Caco-2 (cell line): ENCODE results near the gene NOL11. TPM values are rescaled to one million over a fixed set of nuclear protein-coding genes. Genes with fewer than 3 reads are reported as not detected.

Source experiments
- BruUV-seq: library from RNA; stranded (reverse); fragments of 400-500 nt; replicated peaks from 2 replicates; lab custom pipeline; 2021; lab: Mats Ljungman, UMichigan
- CTCF ChIA-PET: fragments of 300-600 bp; sonication (Branson Sonifier 250); formaldehyde crosslinking; loops from one replicate; lab custom pipeline; 2022; ENCODE audit warnings: antibody characterized with exemption; lab: Charles Lee
- POLR2A ChIA-PET: fragments of 300-600 bp; sonication (Branson Sonifier 250); formaldehyde crosslinking; loops from one replicate; lab custom pipeline; 2022; ENCODE audit warnings: antibody characterized with exemption; lab: Charles Lee
- DNase-seq, 2 experiments: peaks; one replicate each; pipeline versions ENCODE4 v3.0.0 to v3.0.0-alpha.2; 2020 to 2022
- H3K27me3 ChIP-seq: replicated peaks from 2 replicates; pipeline ENCODE4 v1.6.0; 2011; ENCODE audit warnings: low read length; ENCODE audit not compliant: control insufficient read depth, insufficient read depth
- H3K36me3 ChIP-seq: 2 replicates; pipeline ENCODE4 v1.5.1; 2011; ENCODE audit warnings: low read length; ENCODE audit not compliant: control insufficient read depth, insufficient read depth
- H3K4me1 ChIP-seq: fragments of 250-450 bp; sonication (Bioruptor Pico); 2 replicates; pipeline ENCODE4 v1.5.1; 2020; ENCODE audit warnings: mild to moderate bottlenecking
- H3K4me3 ChIP-seq: 2 replicates; pipeline ENCODE4 v1.5.1; 2011; ENCODE audit warnings: low read depth, mild to moderate bottlenecking, control low read depth, low read length
- H3K9me3 ChIP-seq: fragments of 250-450 bp; sonication (Bioruptor Pico); 2 replicates; pipeline ENCODE4 v1.5.1; 2020; ENCODE audit warnings: mild to moderate bottlenecking, moderate library complexity
- H3K27ac Mint-ChIP-seq: one replicate; pipeline ENCODE4 v1.8.0; 2022; ENCODE audit warnings: mixed read lengths; ENCODE audit not compliant: unreplicated experiment
- H3K27me3 Mint-ChIP-seq: one replicate; pipeline ENCODE4 v1.8.0; 2022; ENCODE audit warnings: mixed read lengths; ENCODE audit not compliant: insufficient read depth, unreplicated experiment
- H3K36me3 Mint-ChIP-seq: one replicate; pipeline ENCODE4 v1.8.0; 2022; ENCODE audit warnings: mild to moderate bottlenecking, mixed read lengths; ENCODE audit not compliant: insufficient read depth, unreplicated experiment
- H3K4me1 Mint-ChIP-seq: one replicate; pipeline ENCODE4 v1.8.0; 2022; ENCODE audit warnings: low read depth, mixed read lengths; ENCODE audit not compliant: unreplicated experiment
- H3K4me3 Mint-ChIP-seq: one replicate; pipeline ENCODE4 v1.8.0; 2022; ENCODE audit warnings: mild to moderate bottlenecking, moderate library complexity, mixed read lengths; ENCODE audit not compliant: unreplicated experiment
- H3K9me3 Mint-ChIP-seq: one replicate; pipeline ENCODE4 v1.8.0; 2022; ENCODE audit warnings: mixed read lengths; ENCODE audit not compliant: unreplicated experiment
- intact Hi-C: fragments of 100-400 bp; cut with micrococcal nuclease; formaldehyde crosslinking; loops from one replicate; pipeline ENCODE4 v1.10.0; 2022; ENCODE audit not compliant: unreplicated experiment
- total RNA-seq: library from RNA; stranded (reverse); gene quantifications from 2 replicates; pipeline ENCODE4 v1.2.3, GENCODE V29; 2022
- TF ChIP-seq, protein P1 (sequence below), 2 experiments: fragments of 200-600 bp in 1 of 2; IDR thresholded peaks; 1 replicate in 1 of 2; 2 replicates in 1 of 2; pipeline versions ENCODE4 v1.5.1 to v1.8.0; 2011 to 2022; ENCODE audit warnings: antibody characterized with exemption in 1 of 2, control low read depth in 1 of 2, inconsistent platforms in 1 of 2, low read depth in 1 of 2, low read length in 1 of 2, mild to moderate bottlenecking in 1 of 2, moderate library complexity in 1 of 2; ENCODE audit not compliant: insufficient read depth in 1 of 2, severe bottlenecking in 1 of 2, unreplicated experiment in 1 of 2

The NOL11 gene
- total RNA-seq, 1 experiment from 2014 or later: 73.6 TPM

DNA sequence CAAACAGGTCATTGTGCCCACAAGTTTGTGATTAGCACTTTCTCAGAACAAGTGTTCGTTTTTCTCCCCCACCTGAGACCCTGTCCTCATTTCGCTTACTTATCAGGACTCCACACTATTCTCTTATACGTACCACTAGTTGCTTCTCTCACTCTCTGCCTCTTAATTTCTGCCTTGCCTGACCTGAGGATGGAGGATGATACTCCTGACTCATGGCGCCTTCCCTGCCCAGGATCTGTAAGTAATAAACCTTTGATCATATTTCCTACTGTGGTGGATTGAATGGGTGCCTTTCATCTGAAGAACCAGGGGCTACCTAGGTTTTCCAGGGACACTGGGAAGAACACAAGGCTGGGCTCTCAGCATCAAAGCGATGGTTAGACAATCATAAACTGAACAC is 67.8 kb downstream of the NOL11 start:
- Mint-ChIP-seq H3K27me3 (peaks cover 4% of the 10 kb centered on the region), H3K27ac (no peak overlapping the region), H3K4me3 (no peak overlapping the region), H3K36me3 (no peaks in the 10 kb centered on the region), H3K9me3 (no peaks in the 10 kb centered on the region), H3K4me1 (peaks cover 8% of the 10 kb centered on the region)
- DNase-seq: no peak
- H3K4me1 ChIP-seq: no peaks in the 10 kb centered on the region
- ChIA-PET CTCF (no interaction called here), POLR2A (no interaction called here)
- BruUV-seq: no TSS peak
- no peak overlapping the region for H3K4me3 ChIP-seq
- intact Hi-C loops: no loop called here
- TF ChIP-seq, protein P1, sequence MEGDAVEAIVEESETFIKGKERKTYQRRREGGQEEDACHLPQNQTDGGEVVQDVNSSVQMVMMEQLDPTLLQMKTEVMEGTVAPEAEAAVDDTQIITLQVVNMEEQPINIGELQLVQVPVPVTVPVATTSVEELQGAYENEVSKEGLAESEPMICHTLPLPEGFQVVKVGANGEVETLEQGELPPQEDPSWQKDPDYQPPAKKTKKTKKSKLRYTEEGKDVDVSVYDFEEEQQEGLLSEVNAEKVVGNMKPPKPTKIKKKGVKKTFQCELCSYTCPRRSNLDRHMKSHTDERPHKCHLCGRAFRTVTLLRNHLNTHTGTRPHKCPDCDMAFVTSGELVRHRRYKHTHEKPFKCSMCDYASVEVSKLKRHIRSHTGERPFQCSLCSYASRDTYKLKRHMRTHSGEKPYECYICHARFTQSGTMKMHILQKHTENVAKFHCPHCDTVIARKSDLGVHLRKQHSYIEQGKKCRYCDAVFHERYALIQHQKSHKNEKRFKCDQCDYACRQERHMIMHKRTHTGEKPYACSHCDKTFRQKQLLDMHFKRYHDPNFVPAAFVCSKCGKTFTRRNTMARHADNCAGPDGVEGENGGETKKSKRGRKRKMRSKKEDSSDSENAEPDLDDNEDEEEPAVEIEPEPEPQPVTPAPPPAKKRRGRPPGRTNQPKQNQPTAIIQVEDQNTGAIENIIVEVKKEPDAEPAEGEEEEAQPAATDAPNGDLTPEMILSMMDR (IDR thresholded peaks at IDR 0.05; ENCODE audit: insufficient read depth in 1 of 2, low read depth in 1 of 2, low read length in 1 of 2, severe bottlenecking in 1 of 2, unreplicated experiment in 1 of 2): no peak
- no peaks in the 10 kb centered on the region for H3K9me3 ChIP-seq
- no peaks in the 10 kb centered on the region for H3K27me3 ChIP-seq
- H3K36me3 ChIP-seq: no peaks in the 10 kb centered on the region

Other genes with a start within 250 kb of the NOL11 start
- 96.5 and 101 TPM in 2 replicates for gene BPTF, start 107.6 kb downstream of the NOL11 start, total RNA-seq